Fibroblast of lung (primary cell): Measurements from ENCODE around the gene ETV1. TPM values are rescaled to one million over a fixed set of nuclear protein-coding genes. Genes with fewer than 3 reads are reported as not detected.
A peak's percentile ranks its signal among the peaks of the same experiment; 100 is the strongest.

Experiments used
- DNase-seq, 2 donors: peaks; one replicate each; pipeline versions ENCODE4 v3.0.0 to v3.0.0-alpha.2; 2010; ENCODE audit warnings: low read depth in 2 of 2
- H2AFZ ChIP-seq: 2 replicates; pipeline ENCODE4 v1.5.1; 2012; ENCODE audit warnings: low read length, control low read depth, inconsistent platforms
- H3K27ac ChIP-seq: 2 replicates; pipeline ENCODE4 v1.5.1; 2011; ENCODE audit warnings: low read length, control low read depth; ENCODE audit not compliant: insufficient read depth
- H3K27me3 ChIP-seq: 2 replicates; pipeline ENCODE4 v1.5.1; 2011; ENCODE audit warnings: mild to moderate bottlenecking, low read length; ENCODE audit not compliant: control insufficient read depth, insufficient read depth
- H3K36me3 ChIP-seq: 2 replicates; pipeline ENCODE4 v1.5.1; 2011; ENCODE audit warnings: low read length; ENCODE audit not compliant: control insufficient read depth, insufficient read depth
- H3K4me1 ChIP-seq: 2 replicates; pipeline ENCODE4 v1.5.1; 2011; ENCODE audit warnings: low read length; ENCODE audit not compliant: control insufficient read depth, insufficient read depth; ENCODE audit errors: extremely low read depth
- H3K4me2 ChIP-seq: 2 replicates; pipeline ENCODE4 v1.5.1; 2011; ENCODE audit warnings: low read length, control low read depth; ENCODE audit not compliant: insufficient read depth; ENCODE audit errors: extremely low read depth
- H3K4me3 ChIP-seq, 4 experiments: fragments of 200-600 bp in 1 of 4; sonication (generic) in 1 of 4; replicated peaks in 1 of 4; 2 replicates each; pipeline ENCODE4 v1.5.1; 2011 to 2016; ENCODE audit warnings: low read length in 4 of 4, low read depth in 3 of 4, mild to moderate bottlenecking in 3 of 4, control low read depth in 2 of 4, inconsistent platforms in 1 of 4, mixed read lengths in 1 of 4; ENCODE audit not compliant: insufficient read depth in 1 of 4; ENCODE audit errors: control extremely low read depth in 1 of 4
- H3K79me2 ChIP-seq: 2 replicates; pipeline ENCODE4 v1.5.1; 2012; ENCODE audit warnings: mild to moderate bottlenecking, low read length, inconsistent platforms; ENCODE audit not compliant: control insufficient read depth, insufficient read depth
- H3K9ac ChIP-seq: 2 replicates; pipeline ENCODE4 v1.5.1; 2011; ENCODE audit warnings: mild to moderate bottlenecking, low read length, control low read depth; ENCODE audit not compliant: insufficient read depth
- H3K9me3 ChIP-seq: 2 replicates; pipeline ENCODE4 v1.5.1; 2012; ENCODE audit warnings: low read depth, low read length; ENCODE audit not compliant: control insufficient read depth, insufficient read depth
- H4K20me1 ChIP-seq: 2 replicates; pipeline ENCODE4 v1.5.1; 2011; ENCODE audit warnings: low read length; ENCODE audit not compliant: control insufficient read depth, insufficient read depth; ENCODE audit errors: extremely low read depth
- EZH2 ChIP-seq: IDR thresholded peaks from 2 replicates; pipeline ENCODE4 v1.5.1; 2012; ENCODE audit warnings: low read length, control low read depth, mild to moderate bottlenecking; ENCODE audit errors: missing control alignments
- polyA plus RNA-seq, 2 donors: library from polyadenylated mRNA; depleted of rRNA in 1 of 2; stranded (reverse) in 1 of 2; unstranded in 1 of 2; fragments of >200 nt; gene quantifications; 2 replicates each; pipeline ENCODE4 v1.2.1, GENCODE V29; 2011 to 2012; ENCODE audit warnings: missing spikeins in 1 of 2
- total RNA-seq: library from RNA; depleted of rRNA; stranded (reverse); fragments of >200 nt; gene quantifications from 2 replicates; pipeline ENCODE4 v1.2.1, GENCODE V29; 2014
- TF ChIP-seq, protein P1 (sequence below), 2 donors: IDR thresholded peaks in 1 of 2; conservative IDR thresholded peaks in 1 of 2; 1 replicate in 1 of 2; 2 replicates in 1 of 2; pipeline ENCODE4 v1.5.1; 2011 to 2012; ENCODE audit warnings: low read length in 2 of 2, control low read depth in 1 of 2, inconsistent platforms in 1 of 2, low read depth in 1 of 2, mild to moderate bottlenecking in 1 of 2

Gene ETV1
- total and polyA plus RNA-seq, 2 donors (not counting 1 experiment from before 2014, with no cell fraction given) = 13.3 to 26.4 TPM

GRCh38 chr7:13860734-13861133, 128.7 kb downstream of the ETV1 start:
- no peak for DNase-seq
- Histone ChIP-seq H3K36me3 (no peaks in the 10 kb centered on the region), H3K9me3 (no peaks in the 10 kb centered on the region), H3K4me3 (no peak overlapping the region), H2AFZ (no peak overlapping the region), H3K79me2 (no peaks in the 10 kb centered on the region), H4K20me1 (no peaks in the 10 kb centered on the region), H3K9ac (no peak overlapping the region), H3K27ac (no peak overlapping the region), H3K4me2 (no peak overlapping the region), H3K4me1 (no peaks in the 10 kb centered on the region), H3K27me3 (no peaks in the 10 kb centered on the region)
- TF ChIP-seq, protein P1, sequence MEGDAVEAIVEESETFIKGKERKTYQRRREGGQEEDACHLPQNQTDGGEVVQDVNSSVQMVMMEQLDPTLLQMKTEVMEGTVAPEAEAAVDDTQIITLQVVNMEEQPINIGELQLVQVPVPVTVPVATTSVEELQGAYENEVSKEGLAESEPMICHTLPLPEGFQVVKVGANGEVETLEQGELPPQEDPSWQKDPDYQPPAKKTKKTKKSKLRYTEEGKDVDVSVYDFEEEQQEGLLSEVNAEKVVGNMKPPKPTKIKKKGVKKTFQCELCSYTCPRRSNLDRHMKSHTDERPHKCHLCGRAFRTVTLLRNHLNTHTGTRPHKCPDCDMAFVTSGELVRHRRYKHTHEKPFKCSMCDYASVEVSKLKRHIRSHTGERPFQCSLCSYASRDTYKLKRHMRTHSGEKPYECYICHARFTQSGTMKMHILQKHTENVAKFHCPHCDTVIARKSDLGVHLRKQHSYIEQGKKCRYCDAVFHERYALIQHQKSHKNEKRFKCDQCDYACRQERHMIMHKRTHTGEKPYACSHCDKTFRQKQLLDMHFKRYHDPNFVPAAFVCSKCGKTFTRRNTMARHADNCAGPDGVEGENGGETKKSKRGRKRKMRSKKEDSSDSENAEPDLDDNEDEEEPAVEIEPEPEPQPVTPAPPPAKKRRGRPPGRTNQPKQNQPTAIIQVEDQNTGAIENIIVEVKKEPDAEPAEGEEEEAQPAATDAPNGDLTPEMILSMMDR (conservative IDR thresholded peaks at IDR 0.05 in 1 of 2, IDR thresholded peaks at IDR 0.05 in 1 of 2; ENCODE audit: low read depth in 1 of 2, low read length in 2 of 2) = no peak
- no peak for TF ChIP-seq EZH2

GRCh38 chr7:13856012-13856411, 133.5 kb downstream of the ETV1 start:
- H3K9ac ChIP-seq = no peak overlapping the region
- H3K4me1 ChIP-seq = peaks cover 7% of the 10 kb centered on the region
- DNase-seq = no peak
- H3K27me3 ChIP-seq = no peaks in the 10 kb centered on the region
- H3K4me2 ChIP-seq = no peak overlapping the region
- H3K36me3 ChIP-seq = no peaks in the 10 kb centered on the region
- TF ChIP-seq, protein P1 (conservative IDR thresholded peaks at IDR 0.05 in 1 of 2, IDR thresholded peaks at IDR 0.05 in 1 of 2; ENCODE audit: low read depth in 1 of 2, low read length in 2 of 2) = no peak
- no peak for TF ChIP-seq EZH2
- no peaks in the 10 kb centered on the region for H3K9me3 ChIP-seq
- no peak overlapping the region for H3K27ac ChIP-seq
- H4K20me1 ChIP-seq = no peaks in the 10 kb centered on the region
- H2AFZ ChIP-seq = no peak overlapping the region
- no peaks in the 10 kb centered on the region for H3K79me2 ChIP-seq
- H3K4me3 ChIP-seq = no peak overlapping the region

DNA sequence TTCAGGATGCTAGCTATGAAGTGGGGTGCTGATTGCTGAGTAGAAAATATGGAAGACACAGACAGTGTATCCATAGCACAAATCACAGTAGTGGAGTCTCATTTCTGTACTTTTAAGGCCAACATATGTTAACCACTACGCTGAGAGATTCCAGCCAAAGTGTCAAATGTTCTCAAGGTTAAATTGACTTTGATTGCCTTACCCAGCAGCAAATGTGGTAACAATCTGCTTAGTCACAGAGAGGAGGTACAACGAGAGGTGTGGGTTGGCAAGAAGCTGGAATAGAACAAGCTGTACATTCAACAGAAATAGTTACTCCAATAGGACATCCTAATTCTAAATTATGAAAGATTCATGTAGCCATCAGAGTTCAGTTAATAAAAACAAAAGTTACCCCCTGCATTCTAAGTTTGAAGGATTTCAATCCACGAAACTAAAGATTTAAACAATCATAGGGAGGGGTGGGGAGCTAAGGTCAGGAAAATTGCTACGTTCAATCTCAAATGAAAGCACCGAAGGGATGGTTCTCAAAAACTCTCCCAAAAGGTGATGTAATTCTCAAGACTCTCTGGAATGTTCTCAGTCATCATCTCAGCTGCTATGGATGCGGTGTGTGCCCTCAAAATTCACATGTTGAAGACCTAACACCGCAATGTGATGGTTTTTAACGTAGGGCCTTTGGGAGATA, 137.0 kb downstream of the ETV1 start:
- Histone ChIP-seq H3K9me3 (no peaks in the 10 kb centered on the region), H3K27me3 (no peaks in the 10 kb centered on the region), H3K79me2 (no peaks in the 10 kb centered on the region), H3K27ac (no peak overlapping the region), H2AFZ (no peak overlapping the region), H3K4me3 (no peak overlapping the region), H3K4me1 (peaks cover 21% of the 10 kb centered on the region), H4K20me1 (no peaks in the 10 kb centered on the region), H3K4me2 (no peak overlapping the region), H3K9ac (no peak overlapping the region), H3K36me3 (no peaks in the 10 kb centered on the region)
- TF ChIP-seq, protein P1 (conservative IDR thresholded peaks at IDR 0.05 in 1 of 2, IDR thresholded peaks at IDR 0.05 in 1 of 2; ENCODE audit: low read depth in 1 of 2, low read length in 2 of 2) = no peak
- no peak for TF ChIP-seq EZH2
- DNase-seq = peak; percentile 25 to 54
